SU-DHL-6 (cell line): ENCODE measurements around the gene PDE3B.

Source experiments
- H2AFZ ChIP-seq: fragments of 200-600 bp; sonication (generic); 2 replicates; pipeline ENCODE4 v1.6.1; 2014; ENCODE audit warnings: low read depth, mild to moderate bottlenecking, moderate library complexity, mixed read lengths, antibody characterized with exemption, low read length; ENCODE audit not compliant: severe bottlenecking
- H3F3A ChIP-seq: fragments of 200-600 bp; shearing (Covaris generic); 2 replicates; pipeline ENCODE4 v1.6.0; 2016; ENCODE audit warnings: antibody characterized with exemption, mild to moderate bottlenecking; ENCODE audit not compliant: insufficient read depth
- H3K27ac ChIP-seq: fragments of 200-600 bp; sonication (generic); 2 replicates; pipeline ENCODE4 v1.5.1; 2016; ENCODE audit warnings: low read depth, mild to moderate bottlenecking, low read length, moderate library complexity, mixed read lengths
- H3K27me3 ChIP-seq: fragments of 200-600 bp; sonication (generic), shearing (Covaris generic); 2 replicates; pipeline ENCODE4 v1.6.0; 2014; ENCODE audit warnings: mild to moderate bottlenecking, low read length
- H3K36me3 ChIP-seq: fragments of 200-600 bp; sonication (generic); 2 replicates; pipeline ENCODE4 v1.6.1; 2014; ENCODE audit warnings: mild to moderate bottlenecking, low read length, mixed read lengths
- H3K4me2 ChIP-seq: fragments of 300-600, 200-600 bp; shearing (Covaris generic), sonication (generic); 2 replicates; pipeline ENCODE4 v1.6.0; 2014; ENCODE audit warnings: low read length, low read depth, mild to moderate bottlenecking; ENCODE audit not compliant: poor library complexity, severe bottlenecking
- H3K4me3 ChIP-seq: fragments of 200-600 bp; sonication (generic); 2 replicates; pipeline ENCODE4 v1.5.1; 2014; ENCODE audit warnings: antibody characterized with exemption, low read length, mild to moderate bottlenecking, mixed read lengths; ENCODE audit not compliant: insufficient read depth, poor library complexity, severe bottlenecking
- H3K79me2 ChIP-seq: fragments of 200-600 bp; sonication (generic); 2 replicates; pipeline ENCODE4 v1.6.1; 2014; ENCODE audit warnings: mild to moderate bottlenecking, low read length, moderate library complexity; ENCODE audit not compliant: insufficient read depth
- H3K9ac ChIP-seq: fragments of 200-600 bp; sonication (generic); 2 replicates; pipeline ENCODE4 v1.7.0; 2014; ENCODE audit warnings: mild to moderate bottlenecking, low read length
- H3K9me2 ChIP-seq: fragments of 200-600 bp; sonication (generic); replicated peaks from 2 replicates; pipeline ENCODE4 v1.6.1; 2014; ENCODE audit warnings: low read length; ENCODE audit not compliant: insufficient read depth
- H3K9me3 ChIP-seq: fragments of 200-600 bp; sonication (generic); 2 replicates; pipeline ENCODE4 v1.6.1; 2014; ENCODE audit warnings: low read length, mixed read lengths; ENCODE audit not compliant: insufficient read depth
- H4K20me1 ChIP-seq: fragments of 200-600 bp; sonication (generic); 2 replicates; pipeline ENCODE4 v1.6.1; 2014; ENCODE audit warnings: low read depth, mild to moderate bottlenecking, antibody characterized with exemption, low read length, moderate library complexity, mixed read lengths
- EZH2phosphoT487 ChIP-seq: fragments of 200-600 bp; sonication (generic), shearing (Covaris generic); conservative IDR thresholded peaks from 2 replicates; pipeline ENCODE4 v1.6.1; 2018; ENCODE audit warnings: mild to moderate bottlenecking, antibody characterized with exemption, low read length, moderate library complexity, mixed read lengths
- TF ChIP-seq, protein P1 (sequence below): fragments of 200-600 bp; sonication (generic); IDR thresholded peaks from one replicate; pipeline ENCODE4 v1.5.1; 2017; ENCODE audit warnings: antibody characterized with exemption, mild to moderate bottlenecking, low read length, moderate library complexity; ENCODE audit not compliant: insufficient read depth, poor library complexity, severe bottlenecking

The PDE3B gene

GRCh38 chr11:14622223-14622954 is 21.2 kb upstream of the PDE3B start:
- H3K4me2 ChIP-seq: no peak overlapping the region
- H3K9ac ChIP-seq: no peak overlapping the region
- H3K9me3 ChIP-seq: no peaks in the 10 kb centered on the region
- H3K27me3 ChIP-seq: no peaks in the 10 kb centered on the region
- no peaks in the 10 kb centered on the region for H3K36me3 ChIP-seq
- H4K20me1 ChIP-seq: no peaks in the 10 kb centered on the region
- TF ChIP-seq, protein P1, sequence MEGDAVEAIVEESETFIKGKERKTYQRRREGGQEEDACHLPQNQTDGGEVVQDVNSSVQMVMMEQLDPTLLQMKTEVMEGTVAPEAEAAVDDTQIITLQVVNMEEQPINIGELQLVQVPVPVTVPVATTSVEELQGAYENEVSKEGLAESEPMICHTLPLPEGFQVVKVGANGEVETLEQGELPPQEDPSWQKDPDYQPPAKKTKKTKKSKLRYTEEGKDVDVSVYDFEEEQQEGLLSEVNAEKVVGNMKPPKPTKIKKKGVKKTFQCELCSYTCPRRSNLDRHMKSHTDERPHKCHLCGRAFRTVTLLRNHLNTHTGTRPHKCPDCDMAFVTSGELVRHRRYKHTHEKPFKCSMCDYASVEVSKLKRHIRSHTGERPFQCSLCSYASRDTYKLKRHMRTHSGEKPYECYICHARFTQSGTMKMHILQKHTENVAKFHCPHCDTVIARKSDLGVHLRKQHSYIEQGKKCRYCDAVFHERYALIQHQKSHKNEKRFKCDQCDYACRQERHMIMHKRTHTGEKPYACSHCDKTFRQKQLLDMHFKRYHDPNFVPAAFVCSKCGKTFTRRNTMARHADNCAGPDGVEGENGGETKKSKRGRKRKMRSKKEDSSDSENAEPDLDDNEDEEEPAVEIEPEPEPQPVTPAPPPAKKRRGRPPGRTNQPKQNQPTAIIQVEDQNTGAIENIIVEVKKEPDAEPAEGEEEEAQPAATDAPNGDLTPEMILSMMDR: no peak
- TF ChIP-seq EZH2phosphoT487: no peak
- no peak overlapping the region for H3K4me3 ChIP-seq
- H3K9me2 ChIP-seq: no peaks in the 10 kb centered on the region
- no peaks in the 10 kb centered on the region for H3F3A ChIP-seq
- no peaks in the 10 kb centered on the region for H3K79me2 ChIP-seq
- H3K27ac ChIP-seq: no peak overlapping the region
- H2AFZ ChIP-seq: no peak overlapping the region

DNA sequence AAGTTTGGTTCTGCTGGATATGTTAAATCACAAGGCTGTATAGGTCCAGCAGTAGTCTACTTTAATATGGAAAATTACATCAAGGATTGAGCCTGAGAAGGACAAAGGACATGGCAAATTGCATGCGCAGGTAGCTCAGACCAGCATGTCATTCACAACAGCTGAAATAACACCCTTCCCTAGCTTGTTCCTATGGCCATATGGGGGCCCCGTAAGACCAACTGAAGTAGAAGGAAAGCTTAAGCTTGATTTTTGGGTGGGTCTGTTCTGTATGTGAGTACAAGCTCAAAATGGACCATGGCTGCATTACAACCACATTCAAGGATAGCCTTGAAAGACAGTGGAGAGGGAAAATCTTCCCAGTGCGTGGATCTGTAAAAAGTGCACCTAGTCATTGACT is 20.6 kb upstream of the PDE3B start:
- no peak overlapping the region for H3K9ac ChIP-seq
- TF ChIP-seq, protein P1: no peak
- TF ChIP-seq EZH2phosphoT487: no peak
- no peak overlapping the region for H3K4me3 ChIP-seq

GRCh38 chr11:14625586-14626205 is 17.9 kb upstream of the PDE3B start:
- Histone ChIP-seq H3K4me3 (no peak overlapping the region), H3K9ac (no peak overlapping the region), H3K27ac (no peak overlapping the region)

More for the DNA sequence above, 20.6 kb upstream of the PDE3B start:
- H3K4me2 ChIP-seq: no peak overlapping the region
- no peaks in the 10 kb centered on the region for H3K9me3 ChIP-seq
- H2AFZ ChIP-seq: no peak overlapping the region
- H3K36me3 ChIP-seq: no peaks in the 10 kb centered on the region
- no peaks in the 10 kb centered on the region for H3K9me2 ChIP-seq
- H3K27me3 ChIP-seq: no peaks in the 10 kb centered on the region
- no peaks in the 10 kb centered on the region for H3F3A ChIP-seq
- no peaks in the 10 kb centered on the region for H3K79me2 ChIP-seq
- H4K20me1 ChIP-seq: no peaks in the 10 kb centered on the region
- no peak overlapping the region for H3K27ac ChIP-seq

More at GRCh38 chr11:14625586-14626205, 17.9 kb upstream of the PDE3B start:
- H3K36me3 ChIP-seq: no peaks in the 10 kb centered on the region
- H3K9me2 ChIP-seq: no peaks in the 10 kb centered on the region
- no peaks in the 10 kb centered on the region for H3F3A ChIP-seq
- no peaks in the 10 kb centered on the region for H4K20me1 ChIP-seq
- H3K4me2 ChIP-seq: peak overlapping the region; percentile 22
- H3K79me2 ChIP-seq: no peaks in the 10 kb centered on the region
- H3K9me3 ChIP-seq: no peaks in the 10 kb centered on the region
- TF ChIP-seq, protein P1: no peak
- no peak for TF ChIP-seq EZH2phosphoT487
- H2AFZ ChIP-seq: no peak overlapping the region
- H3K27me3 ChIP-seq: no peaks in the 10 kb centered on the region
